8988T (cell line): Measurements from ENCODE around the gene PDE4B.

Experiments
- DNase-seq: peaks from one replicate; pipeline ENCODE4 v3.0.0; 2011

The PDE4B gene

DNA sequence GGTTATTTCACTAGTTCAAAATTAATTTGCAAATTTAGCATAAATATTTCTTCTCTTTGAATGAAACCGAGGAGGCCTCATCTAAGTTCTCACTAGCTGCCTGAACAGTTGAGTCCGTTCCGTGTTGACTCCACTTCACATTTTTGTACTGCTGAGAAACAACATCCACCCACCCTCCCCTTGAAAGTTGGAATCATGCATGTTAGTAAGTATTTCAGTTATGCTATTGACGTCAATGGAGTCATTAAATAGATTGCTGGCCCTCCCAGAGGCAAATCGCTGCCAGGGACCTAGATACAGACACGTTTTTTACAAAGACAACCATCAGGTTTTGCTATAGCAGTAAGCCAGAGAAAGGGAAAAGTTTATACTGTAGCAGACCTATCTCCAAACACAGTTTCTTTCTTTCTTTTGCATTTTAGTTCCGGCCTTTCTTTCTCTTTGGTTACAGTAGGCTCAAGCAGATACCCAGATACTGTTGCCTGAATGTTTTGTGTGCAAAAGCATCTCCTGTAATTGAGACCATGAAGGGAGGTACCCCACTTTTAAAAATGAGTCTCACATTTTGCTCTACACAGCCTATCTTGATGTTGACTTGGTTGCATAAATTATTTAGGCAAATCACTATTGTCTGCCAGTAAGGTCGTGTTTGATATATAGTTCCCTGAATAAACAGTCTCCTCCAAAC is 478.7 kb downstream of the PDE4B start:
- DNase-seq: peak; percentile 28

DNA sequence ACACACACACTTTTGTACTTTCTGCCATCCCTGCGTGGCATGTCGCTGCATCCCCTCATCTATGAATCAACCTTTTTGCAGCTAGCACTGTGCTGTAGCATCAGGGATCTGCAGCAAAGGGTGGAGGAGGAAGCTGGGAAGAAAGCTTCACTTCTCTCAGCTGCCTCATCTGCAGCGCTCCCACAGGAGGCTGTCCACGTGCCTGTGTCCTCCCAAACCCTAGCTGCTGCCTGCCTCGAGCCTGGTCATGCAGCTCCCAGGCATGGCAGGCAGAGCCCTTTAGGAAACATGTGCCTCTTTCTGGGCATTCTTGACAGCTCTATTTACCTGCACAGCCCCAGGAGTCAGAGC is 479.2 kb downstream of the PDE4B start:
- DNase-seq: no peak

DNA sequence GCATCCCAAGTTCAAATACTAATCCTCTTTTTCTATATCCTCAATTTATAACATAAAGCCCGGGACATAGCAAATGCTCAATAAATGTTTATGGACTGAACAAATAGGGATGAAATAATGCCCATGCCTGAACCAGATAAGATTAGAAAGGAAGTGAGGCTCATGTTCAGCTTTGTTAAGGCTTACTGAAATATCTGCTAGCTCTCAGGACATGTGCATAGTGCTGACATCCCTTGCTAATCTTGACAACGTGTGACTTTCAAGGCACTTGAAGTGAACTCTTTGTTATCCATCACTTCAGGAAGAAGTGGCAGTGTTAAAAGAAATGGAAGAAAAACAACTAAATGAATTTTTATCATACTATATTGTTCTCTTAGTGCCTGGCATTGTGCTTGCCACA is 481.0 kb downstream of the PDE4B start:
- DNase-seq: no peak

DNA sequence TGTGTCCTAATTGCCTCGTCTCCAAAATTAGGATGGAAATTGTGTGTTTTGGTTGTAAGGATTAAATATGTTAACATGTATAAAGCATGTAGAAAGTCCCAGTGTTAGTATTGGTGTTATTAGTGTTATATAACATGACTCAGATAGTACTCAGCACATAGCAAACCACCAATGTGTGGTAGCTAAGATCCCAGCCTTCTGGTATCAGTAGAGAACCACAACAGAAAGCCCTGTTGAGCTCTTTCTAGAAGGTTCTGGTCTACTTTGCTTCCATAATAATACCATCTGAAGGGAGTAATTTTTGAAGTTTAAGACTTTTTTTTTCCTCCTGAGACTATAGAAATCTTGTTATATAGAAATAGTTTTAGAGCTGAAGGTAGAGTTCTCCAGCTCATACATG is 481.9 kb downstream of the PDE4B start:
- DNase-seq: no peak

DNA sequence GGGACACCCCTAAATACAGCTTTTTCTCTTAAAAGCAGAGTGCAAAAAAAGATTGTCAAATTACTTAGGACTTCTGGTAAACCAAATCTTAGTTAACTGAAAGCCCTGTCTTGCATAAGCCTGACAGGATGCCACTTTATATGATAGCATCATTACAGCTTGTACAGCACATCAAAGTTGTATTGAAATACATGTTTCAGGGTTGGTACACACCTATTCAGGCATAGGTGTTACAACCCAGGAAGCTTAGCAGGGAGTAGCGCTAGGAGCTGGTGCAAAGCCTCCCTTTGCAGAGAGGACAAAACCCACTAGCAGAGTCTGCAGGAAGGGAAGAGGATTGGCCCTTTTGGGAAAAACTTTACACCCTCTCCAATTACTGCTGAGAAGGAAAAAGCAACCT is 482.4 kb downstream of the PDE4B start:
- DNase-seq: no peak

DNA sequence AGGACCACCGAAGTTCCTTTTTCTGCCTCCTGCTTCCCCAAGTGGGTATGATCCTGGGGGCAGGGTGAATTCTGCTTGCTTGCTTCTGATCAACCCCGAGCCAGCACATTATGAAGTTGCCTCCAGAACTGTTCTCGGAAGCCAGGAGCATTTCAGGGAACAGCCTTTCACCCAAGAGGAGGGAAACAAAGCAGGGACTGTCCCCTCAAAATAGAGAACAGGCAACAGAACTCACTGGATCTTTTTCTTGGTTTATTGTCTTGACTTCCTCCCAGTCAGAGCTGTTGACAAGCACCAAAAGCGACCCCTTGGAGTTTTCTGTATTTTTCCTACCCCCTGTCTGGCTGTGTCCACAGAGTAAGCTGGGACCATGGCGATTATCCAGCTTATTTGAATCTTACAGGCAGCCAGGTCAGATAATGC is 482.9 kb downstream of the PDE4B start:
- DNase-seq: no peak

DNA sequence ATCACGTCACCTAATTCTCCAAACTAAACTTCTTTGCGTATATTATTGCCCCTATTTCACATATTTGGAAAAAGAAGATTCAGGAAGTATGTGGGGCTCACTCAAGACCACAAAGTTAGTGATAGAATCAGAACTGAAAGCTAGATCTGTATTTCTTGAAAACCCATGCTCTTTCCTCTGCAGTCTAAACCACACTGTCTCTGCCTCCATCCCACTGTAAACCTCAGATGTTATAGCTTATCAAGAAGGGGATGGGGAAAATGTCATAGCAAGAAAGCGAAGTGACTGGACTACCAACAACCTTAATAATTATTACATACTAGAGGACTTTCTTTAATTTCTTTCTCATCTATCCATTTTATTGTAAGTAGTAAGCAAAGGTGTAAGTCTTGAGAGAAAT is 483.5 kb downstream of the PDE4B start:
- no peak for DNase-seq

DNA sequence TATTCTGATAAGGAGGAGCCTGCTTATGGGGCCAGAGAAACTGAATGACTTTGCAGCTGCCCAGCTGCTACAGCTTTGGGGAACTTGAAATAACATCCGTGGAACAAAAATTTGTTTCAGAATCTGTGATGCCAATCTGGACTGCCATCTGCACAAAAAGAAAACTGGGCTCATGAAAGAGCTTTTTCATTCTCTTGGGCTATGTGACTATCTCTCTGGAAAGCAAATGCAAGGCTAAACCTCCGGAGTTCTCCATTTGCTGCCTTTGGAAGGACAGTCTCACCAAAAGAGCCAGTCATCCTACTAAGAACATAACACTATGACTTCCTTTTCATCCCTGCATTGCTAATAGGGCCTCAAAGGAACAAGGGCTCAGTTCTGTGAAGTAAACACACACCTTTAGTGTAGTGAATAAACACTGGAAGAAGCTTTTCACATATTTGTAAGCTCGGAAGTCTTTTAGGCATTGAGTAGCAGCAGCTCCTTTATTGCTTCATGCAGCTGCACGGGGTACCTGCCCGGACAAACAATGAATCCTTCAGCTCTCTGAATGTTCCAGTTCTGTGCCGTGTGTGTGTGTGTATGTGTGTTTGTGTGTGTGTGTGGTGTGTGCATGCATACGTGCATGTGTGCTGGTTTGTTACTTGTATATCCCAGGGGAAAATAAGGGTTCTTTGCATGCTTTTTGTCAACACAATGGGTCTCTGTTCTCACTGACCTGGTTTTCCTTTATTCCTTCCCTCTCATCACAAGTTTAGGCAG is 485.7 kb downstream of the PDE4B start:
- DNase-seq: no peak

DNA sequence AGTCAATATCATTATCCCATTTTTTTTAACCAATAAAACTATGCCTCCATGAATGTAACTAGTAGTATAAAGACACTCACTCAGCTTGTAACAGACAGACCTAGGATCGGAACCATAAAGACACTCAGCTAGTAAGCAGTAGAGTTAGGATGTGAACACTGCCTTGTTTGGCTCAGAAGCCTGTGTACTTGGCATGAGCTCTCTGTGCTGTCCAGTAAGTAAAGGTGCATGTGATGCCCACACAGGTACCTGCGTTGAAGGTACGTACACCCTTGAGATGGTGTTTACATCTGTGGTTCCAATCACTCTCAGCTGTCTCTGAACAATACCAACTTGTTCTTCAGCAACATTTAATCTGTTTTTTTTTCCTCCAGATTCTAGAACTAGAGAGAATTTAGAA is 489.1 kb downstream of the PDE4B start:
- no peak for DNase-seq

DNA sequence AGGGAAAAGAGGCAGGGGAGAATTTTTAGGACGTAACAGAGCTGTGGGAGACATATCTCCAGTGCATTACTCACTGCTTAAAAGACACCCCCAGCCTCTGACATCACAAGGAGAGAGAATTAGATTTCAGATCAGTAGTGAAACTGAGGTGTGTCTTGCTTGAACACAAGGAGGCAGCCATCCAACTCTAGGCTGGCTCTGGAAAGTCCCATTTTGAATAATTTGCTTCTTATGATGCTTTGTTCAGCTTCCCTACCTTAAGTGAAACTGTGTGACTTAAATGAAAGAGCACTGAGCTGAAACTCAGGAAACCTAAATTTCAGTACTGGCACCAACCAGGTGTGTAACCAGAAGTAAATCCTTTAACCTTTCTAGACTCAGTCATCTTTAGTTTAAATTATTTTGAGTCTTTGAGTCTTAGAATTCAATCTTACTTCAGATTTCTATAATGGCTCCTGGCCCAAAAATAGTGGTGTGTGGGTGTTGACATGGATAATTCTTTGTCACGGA is 489.7 kb downstream of the PDE4B start:
- DNase-seq: no peak

DNA sequence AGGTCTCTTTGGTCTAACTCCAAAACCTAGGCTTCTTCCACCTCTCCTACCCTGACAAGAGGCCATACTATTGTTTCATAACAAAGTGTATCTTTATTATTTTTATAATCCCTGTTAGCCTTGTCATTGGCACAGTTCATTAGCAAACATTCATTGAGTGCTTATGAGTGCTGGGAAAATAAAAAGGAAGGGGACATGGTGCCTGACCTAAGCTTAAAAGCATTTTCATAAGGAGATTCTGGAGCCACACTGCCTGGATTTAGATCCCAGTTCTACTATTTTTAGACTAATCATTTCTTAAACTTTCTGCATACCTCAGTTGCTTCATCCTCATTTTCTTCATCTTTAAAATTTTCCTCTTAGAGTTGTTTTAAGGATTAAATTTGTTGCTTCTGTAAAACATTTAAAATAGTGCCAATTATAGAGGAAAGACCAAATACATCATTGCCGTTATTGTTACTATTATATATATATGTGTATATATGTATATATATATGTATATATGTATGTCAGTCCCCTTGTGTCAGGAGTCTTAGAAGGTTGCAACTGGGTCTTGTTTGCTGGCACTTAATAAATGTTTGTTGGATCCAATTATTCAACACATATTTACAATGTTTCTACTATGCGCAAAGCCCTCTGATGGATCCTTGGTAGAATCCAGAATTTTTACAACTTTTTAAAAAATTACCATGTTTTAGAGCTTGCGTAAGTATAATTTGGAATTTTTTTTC is 490.4 kb downstream of the PDE4B start:
- no peak for DNase-seq

DNA sequence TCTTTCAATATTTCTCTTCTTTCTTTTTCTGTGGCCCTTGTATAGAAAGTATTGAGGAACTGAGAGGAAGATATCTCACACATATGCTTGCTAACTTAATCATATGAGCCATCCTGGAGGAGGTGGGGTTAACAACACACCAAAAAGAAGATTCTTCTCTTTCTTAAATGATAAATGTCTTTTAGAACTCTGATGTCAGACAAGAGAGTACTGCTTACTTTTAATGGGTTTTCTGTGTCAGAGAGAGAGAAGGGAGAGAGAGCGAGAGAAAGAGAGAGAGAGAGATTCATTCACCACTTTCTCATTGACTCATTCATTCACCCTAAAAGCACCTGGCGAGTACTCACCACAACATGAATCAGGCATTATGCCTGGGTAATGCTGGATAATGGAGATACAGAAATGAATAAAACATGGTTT is 490.9 kb downstream of the PDE4B start:
- no peak for DNase-seq

DNA sequence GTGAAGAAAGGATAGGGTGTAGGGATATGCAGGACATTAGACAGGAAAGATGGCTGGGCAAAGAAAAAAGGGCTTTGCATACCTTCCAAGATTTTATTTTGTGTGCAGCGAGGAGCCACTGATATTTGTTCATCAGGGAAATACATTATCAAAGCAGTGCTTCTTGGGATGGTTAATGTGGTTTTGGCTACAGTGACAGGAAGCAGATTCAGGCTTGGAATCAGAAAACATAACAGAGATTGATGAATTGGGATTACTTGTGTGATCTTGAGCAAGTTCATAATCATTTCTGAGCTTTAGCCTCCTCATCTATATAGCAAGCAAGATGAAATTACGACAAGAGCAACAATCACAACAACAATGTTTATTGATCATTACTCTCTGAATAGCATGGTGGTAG is 492.1 kb downstream of the PDE4B start:
- no peak for DNase-seq

DNA sequence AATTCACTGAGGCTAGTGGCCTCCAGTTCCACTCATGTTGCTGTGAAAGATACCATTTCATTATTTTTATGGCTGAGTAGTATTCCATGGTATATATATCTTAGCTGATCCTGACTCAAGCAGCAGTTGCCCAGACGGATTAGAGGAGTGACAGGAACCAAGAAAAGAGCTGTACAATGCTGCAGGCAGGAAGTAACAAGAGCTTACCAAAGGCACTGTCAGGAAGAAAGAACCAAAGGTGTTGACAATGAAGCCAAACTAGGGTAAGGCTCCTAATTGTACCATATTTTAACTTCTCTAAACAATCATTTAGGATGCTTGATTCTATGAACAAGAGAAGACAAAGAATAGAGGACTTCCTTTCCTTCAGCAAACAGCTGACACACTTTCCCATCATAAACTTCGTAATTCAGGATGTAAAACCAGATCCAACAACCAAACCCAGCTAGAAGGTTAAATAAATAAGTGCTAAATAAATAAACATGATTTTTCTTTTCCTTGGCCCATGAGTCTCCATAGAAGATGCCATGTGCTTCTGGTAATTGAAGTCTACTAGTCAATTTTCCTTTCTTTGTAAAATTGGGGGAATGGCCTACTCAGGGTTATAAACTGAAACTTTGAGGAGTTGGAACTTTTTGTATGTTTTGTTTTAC is 493.0 kb downstream of the PDE4B start:
- no peak for DNase-seq

DNA sequence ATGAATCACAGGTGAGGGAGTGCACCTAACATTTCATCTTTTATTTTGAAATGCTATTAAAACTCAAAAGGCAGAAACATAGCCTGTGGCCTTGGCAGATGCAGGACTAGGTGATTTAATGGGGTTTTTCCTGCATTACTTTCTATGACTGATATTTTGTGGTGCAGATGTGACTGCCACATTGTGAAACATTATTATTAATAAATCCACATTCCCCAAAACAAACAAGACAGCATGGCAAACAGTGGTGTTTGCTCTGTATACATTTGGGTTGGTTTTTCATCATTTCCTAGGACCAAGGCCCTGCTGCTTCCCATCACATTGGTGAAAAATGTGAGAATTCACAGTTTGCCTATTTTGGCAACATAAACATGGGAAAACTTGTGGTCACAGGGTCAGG is 493.6 kb downstream of the PDE4B start:
- no peak for DNase-seq

DNA sequence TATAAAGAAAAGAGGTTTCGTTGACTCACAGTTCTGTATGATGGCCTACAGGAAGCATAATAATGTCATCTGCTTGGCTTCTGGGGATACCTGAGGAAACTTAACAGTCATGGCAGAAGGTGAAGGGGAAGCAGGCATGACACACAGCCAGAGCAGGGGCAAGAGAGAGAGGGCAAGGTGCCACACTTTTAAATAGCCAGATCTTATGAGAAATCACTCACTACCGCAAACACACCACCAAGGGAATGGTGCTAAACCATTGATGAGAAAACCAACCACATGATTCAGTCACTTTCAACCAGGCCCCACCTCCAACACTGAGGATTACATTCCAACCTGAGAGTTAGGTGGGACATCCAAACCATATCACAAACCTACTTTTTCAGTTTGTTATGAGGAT is 495.4 kb downstream of the PDE4B start:
- DNase-seq: no peak

DNA sequence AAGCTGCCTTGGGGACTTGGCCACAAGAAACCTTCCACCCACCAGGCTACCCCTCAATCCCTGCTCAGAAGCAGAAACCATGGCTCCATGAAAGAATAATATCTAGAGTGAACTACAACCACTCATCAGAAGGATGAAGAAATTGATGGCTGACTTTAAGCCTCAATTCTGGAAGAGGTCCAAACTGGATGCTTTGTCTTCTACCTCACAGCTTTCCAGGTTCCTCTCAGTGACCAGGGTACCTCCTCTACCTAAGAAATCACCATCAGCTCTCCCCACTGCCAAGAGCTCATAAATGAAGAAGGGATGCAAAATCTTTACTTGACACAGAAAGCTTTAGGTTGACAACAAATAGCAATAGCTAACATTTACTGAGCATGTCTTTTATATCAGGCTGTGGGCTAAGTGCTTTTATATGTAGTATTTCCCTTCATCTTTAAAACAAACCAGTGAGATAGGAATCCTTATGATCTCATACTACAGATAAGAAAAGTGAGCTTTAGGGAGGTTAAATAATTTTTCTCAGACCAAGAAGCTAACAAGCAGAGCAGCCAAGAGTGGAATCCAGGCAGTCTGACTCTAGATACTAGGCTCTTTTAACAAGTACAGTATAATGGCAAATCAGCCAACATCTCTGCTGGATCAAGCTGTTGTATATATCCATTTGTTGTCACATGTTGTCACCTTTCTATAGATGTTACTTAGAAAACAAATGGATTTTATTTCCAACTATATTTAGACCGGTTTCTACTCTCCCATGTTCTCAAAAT is 498.3 kb downstream of the PDE4B start:
- no peak for DNase-seq

DNA sequence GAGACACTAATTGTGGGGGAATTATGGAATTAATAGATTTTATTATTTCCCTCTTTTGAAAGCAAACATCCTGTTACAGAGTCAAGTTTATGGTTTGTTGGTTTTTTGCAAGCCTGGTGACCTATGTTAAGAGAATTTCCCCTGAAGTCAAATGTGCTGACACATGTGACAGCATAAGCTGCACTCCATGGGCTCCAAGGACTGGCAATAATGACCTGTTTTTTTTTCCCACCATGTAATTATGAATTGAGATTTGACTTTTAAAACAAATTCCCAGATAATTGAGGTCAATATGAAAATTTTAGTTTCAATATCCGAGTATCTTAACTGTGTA is 498.8 kb downstream of the PDE4B start:
- DNase-seq: no peak

DNA sequence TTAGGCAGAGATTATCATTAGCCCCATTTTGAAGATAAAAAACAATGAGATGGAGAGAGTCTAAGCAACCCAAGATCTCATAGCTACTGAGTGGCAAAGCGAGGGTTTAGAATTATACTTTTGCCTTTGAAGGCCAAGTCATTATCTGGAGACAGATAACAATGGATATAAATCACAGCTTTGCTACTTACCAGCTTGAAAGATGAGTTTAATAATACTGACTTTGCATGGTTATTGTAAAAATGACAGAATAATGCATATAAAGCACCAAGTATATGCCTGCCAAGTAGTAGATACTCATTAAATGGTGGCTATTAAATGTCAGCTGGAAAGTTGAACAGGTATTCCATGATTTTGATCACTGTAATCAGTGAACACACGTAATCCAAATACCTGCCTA is 499.6 kb downstream of the PDE4B start:
- DNase-seq: no peak

DNA sequence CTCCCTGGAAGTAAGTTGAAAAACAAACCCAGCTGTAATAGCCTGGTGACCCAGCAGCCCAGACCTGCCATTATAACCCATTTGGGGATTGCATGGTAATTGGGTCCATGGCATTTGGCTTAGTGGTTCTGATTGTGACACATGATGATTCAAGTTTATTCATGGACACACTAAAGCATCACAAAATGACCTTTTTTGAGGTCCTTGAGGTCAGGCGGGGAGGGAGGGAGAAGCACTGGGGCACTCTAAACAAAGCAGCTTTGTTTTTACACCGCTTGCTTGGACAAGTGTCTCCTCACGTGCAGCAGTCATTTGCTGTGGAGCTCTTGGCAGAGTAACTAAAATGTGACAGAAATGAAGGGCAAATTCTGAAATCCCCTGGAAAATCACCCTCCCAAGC is 500.2 kb downstream of the PDE4B start:
- DNase-seq: no peak

DNA sequence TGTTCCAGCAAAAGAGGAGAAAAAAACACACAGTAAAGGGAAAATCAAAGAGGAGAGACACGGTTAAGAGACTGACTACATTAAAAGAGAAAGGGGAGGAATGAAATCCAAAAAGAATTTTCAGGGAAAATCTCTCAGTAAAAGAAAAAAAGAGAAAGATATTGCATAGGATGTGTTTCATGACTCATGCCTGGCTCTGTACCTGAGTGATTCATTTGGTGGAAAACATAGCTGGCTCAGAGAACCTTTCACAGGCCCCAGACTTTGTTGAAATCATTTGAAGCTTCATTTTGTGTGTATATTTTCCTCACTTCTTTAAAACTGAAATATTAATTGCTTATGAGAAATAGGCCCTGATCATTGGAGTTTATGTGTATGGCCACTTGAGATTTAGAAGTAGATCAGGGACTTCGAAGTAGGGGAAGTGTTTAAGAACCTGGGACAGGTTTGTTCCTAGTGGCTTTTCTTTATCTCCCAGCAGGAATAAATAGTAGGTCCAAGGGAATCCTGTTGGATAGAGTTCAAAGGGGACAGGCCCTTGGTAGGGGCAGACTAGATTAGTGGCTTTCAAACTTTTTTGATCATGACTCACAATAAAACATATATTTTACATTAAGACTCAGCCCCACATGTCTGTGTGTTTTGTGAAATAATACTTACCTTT is 502.1 kb downstream of the PDE4B start:
- DNase-seq: no peak

DNA sequence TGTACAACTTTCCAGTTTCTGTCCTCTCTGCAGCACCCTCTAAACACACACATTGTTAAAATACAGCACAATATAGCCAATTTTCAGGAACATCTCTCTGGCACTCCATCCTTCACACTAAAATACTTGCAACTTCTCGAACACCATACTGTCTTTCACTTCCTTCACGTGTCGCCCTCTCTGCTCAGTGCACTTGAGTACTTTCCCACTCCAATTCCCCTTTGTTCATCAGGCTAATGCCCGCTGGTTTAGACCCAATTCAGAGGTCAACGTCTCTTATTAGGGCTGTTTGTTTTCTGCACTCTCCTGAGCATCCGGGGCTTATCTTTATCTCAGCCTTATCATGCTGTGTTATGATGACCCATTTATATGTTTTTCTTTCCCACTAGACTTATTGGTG is 503.1 kb downstream of the PDE4B start:
- no peak for DNase-seq
